GM23338 (cell line): ENCODE results near the gene CPEB3. TPM values are rescaled to one million over a fixed set of nuclear protein-coding genes. Genes with fewer than 3 reads are reported as not detected.
A peak's percentile ranks its signal among the peaks of the same experiment; 100 is the strongest.

ENCODE experiments used
- ATAC-seq: fragments of 200-7000 bp; cut with Tn5 transposase; 3 replicates; pipeline ENCODE4 v1.9.1; 2020
- DNase-seq: peaks from one replicate; pipeline ENCODE4 v3.0.0-alpha.2; 2015; ENCODE audit warnings: low spot score
- H2AFZ ChIP-seq: fragments of 200-600 bp; sonication (generic); 2 replicates; pipeline ENCODE4 v1.8.0; 2016; ENCODE audit warnings: antibody characterized with exemption, mild to moderate bottlenecking, moderate library complexity
- H3F3A ChIP-seq: fragments of 200-600 bp; sonication (generic); replicated peaks from 2 replicates; pipeline ENCODE4 v1.8.0; 2017; ENCODE audit warnings: antibody characterized with exemption, mixed run types, low read depth
- H3K27ac ChIP-seq: fragments of 200-600 bp; sonication (generic); 2 replicates; pipeline ENCODE4 v1.6.1; 2016; ENCODE audit warnings: low read depth
- H3K27me3 ChIP-seq: fragments of 200-600 bp; sonication (generic); 2 replicates; pipeline ENCODE4 v1.8.0; 2016; ENCODE audit warnings: mild to moderate bottlenecking, mixed run types, moderate library complexity; ENCODE audit not compliant: insufficient read depth
- H3K36me3 ChIP-seq: fragments of 200-600 bp; sonication (generic); 2 replicates; pipeline ENCODE4 v1.8.0; 2016; ENCODE audit warnings: mild to moderate bottlenecking; ENCODE audit not compliant: insufficient read depth
- H3K4me1 ChIP-seq: fragments of 200-600 bp; sonication (generic); 2 replicates; pipeline ENCODE4 v1.8.0; 2016; ENCODE audit warnings: mild to moderate bottlenecking, moderate library complexity; ENCODE audit not compliant: insufficient read depth
- H3K4me2 ChIP-seq: fragments of 200-600 bp; sonication (generic); 2 replicates; pipeline ENCODE4 v1.7.1; 2017; ENCODE audit warnings: mixed run types
- H3K4me3 ChIP-seq: fragments of 200-600 bp; sonication (generic); 2 replicates; pipeline ENCODE4 v1.6.1; 2016; ENCODE audit warnings: mixed run types
- H3K79me2 ChIP-seq: fragments of 200-600 bp; sonication (generic); replicated peaks from 2 replicates; pipeline ENCODE4 v1.8.0; 2017; ENCODE audit warnings: mild to moderate bottlenecking; ENCODE audit not compliant: insufficient read depth
- H3K9me2 ChIP-seq: fragments of 200-600 bp; sonication (generic); 2 replicates; pipeline ENCODE4 v1.8.0; 2017; ENCODE audit not compliant: insufficient read depth
- H4K20me1 ChIP-seq: fragments of 200-600 bp; sonication (generic); replicated peaks from 2 replicates; pipeline ENCODE4 v1.8.0; 2017; ENCODE audit warnings: mild to moderate bottlenecking; ENCODE audit not compliant: insufficient read depth
- H3K27ac Mint-ChIP-seq: 2 replicates; pipeline ENCODE4 v1.8.0; 2020; ENCODE audit warnings: inconsistent platforms, mild to moderate bottlenecking, moderate library complexity, mixed read lengths
- H3K27me3 Mint-ChIP-seq: 3 replicates; pipeline ENCODE4 v1.8.0; 2022; ENCODE audit warnings: low read depth, mild to moderate bottlenecking, moderate library complexity, mixed read lengths, inconsistent platforms; ENCODE audit not compliant: insufficient read depth, poor library complexity
- H3K36me3 Mint-ChIP-seq: 3 replicates; pipeline ENCODE4 v1.8.0; 2021; ENCODE audit warnings: low read depth, mild to moderate bottlenecking, inconsistent platforms, moderate library complexity, mixed read lengths
- H3K4me1 Mint-ChIP-seq: 3 replicates; pipeline ENCODE4 v1.8.0; 2020; ENCODE audit warnings: mild to moderate bottlenecking, inconsistent platforms, mixed read lengths
- H3K4me3 Mint-ChIP-seq: 3 replicates; pipeline ENCODE4 v1.8.0; 2021; ENCODE audit warnings: moderate library complexity, mild to moderate bottlenecking, inconsistent platforms, mixed read lengths
- H3K9me3 Mint-ChIP-seq: 3 replicates; pipeline ENCODE4 v1.8.0; 2020; ENCODE audit warnings: moderate library complexity, mild to moderate bottlenecking, inconsistent platforms, mixed read lengths
- EZH2 ChIP-seq: fragments of 200-600 bp; sonication (generic); IDR thresholded peaks from one replicate; pipeline ENCODE4 v1.8.0; 2017; ENCODE audit warnings: antibody characterized with exemption, mild to moderate bottlenecking, low read depth; ENCODE audit not compliant: unreplicated experiment
- EZH2phosphoT487 ChIP-seq: fragments of 200-600 bp; sonication (generic); IDR thresholded peaks from one replicate; pipeline ENCODE4 v1.8.1; 2018; ENCODE audit warnings: antibody characterized with exemption; ENCODE audit not compliant: unreplicated experiment
- JUNB ChIP-seq: IDR thresholded peaks from one replicate; pipeline ENCODE4 v1.6.1; 2016; ENCODE audit warnings: antibody characterized with exemption; ENCODE audit not compliant: unreplicated experiment
- POLR2AphosphoS5 ChIP-seq: IDR thresholded peaks from 2 replicates; pipeline ENCODE4 v1.6.1; 2016; ENCODE audit warnings: antibody characterized with exemption, low read depth
- ZNF114 ChIP-seq: fragments of 250-450 bp; sonication (Bioruptor Pico); IDR thresholded peaks from 2 replicates; pipeline ENCODE4 v1.5.0; 2020; ENCODE audit warnings: mild to moderate bottlenecking, moderate library complexity
- ZNF462 ChIP-seq: fragments of 250-450 bp; sonication (Bioruptor Pico); IDR thresholded peaks from 2 replicates; pipeline ENCODE4 v1.5.0; 2020; ENCODE audit warnings: mild to moderate bottlenecking, moderate library complexity
- polyA plus RNA-seq: library from polyadenylated mRNA; unstranded; fragments of >200 nt; fragmentation: Nextera tagmentation; extraction: Ambion mirVana; gene quantifications from 2 replicates; pipeline ENCODE4 v1.2.1, GENCODE V29; 2016
- total RNA-seq: library from RNA; depleted of rRNA; stranded (reverse); fragments of >200 nt; shearing (Covaris generic); gene quantifications from 2 replicates; pipeline ENCODE4 v1.2.3, GENCODE V29; 2014
- TF ChIP-seq, protein P1 (sequence below): IDR thresholded peaks from one replicate; pipeline ENCODE4 v1.6.1; 2018; ENCODE audit warnings: antibody characterized with exemption; ENCODE audit not compliant: unreplicated experiment

Gene CPEB3
- total and polyA plus RNA-seq, 2 experiments from 2014 or later: 0.74 to 1.9 TPM

DNA sequence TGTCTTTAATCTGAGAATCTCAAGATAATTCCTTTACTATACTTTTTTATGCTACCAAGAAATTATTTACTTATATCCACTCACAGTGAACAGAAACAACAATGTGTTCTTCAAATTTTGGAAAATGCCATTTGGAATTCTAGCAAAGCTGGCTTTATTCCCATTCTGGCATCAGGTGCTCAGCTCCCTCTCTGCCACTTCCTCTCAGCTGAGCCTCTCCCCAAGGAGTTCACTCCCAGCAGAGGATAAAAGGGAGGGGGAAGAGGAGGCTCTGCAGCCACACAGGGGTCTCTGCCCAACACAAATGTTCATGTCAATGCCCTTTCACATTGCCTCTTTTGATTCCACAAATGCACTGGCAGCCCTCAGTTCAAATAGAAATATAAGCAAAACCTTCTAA, 116.9 kb downstream of the CPEB3 start:
- no peaks in the 10 kb centered on the region for H3K79me2 ChIP-seq
- Mint-ChIP-seq H3K9me3 (no peaks in the 10 kb centered on the region), H3K36me3 (no peaks in the 10 kb centered on the region), H3K27ac (no peak overlapping the region), H3K4me1 (no peaks in the 10 kb centered on the region), H3K4me3 (no peak overlapping the region), H3K27me3 (no peaks in the 10 kb centered on the region)
- DNase-seq: peak; percentile 11
- no peaks in the 10 kb centered on the region for H3K36me3 ChIP-seq
- no peaks in the 10 kb centered on the region for H3K9me2 ChIP-seq
- H3K4me3 ChIP-seq: no peak overlapping the region
- H2AFZ ChIP-seq: no peak overlapping the region
- H3F3A ChIP-seq: no peaks in the 10 kb centered on the region
- TF ChIP-seq EZH2phosphoT487 (no peak), ZNF462 (CRISPR knock-in tag) (no peak), POLR2AphosphoS5 (no peak), ZNF114 (CRISPR knock-in tag) (no peak), EZH2 (no peak), JUNB (no peak)
- TF ChIP-seq, protein P1, sequence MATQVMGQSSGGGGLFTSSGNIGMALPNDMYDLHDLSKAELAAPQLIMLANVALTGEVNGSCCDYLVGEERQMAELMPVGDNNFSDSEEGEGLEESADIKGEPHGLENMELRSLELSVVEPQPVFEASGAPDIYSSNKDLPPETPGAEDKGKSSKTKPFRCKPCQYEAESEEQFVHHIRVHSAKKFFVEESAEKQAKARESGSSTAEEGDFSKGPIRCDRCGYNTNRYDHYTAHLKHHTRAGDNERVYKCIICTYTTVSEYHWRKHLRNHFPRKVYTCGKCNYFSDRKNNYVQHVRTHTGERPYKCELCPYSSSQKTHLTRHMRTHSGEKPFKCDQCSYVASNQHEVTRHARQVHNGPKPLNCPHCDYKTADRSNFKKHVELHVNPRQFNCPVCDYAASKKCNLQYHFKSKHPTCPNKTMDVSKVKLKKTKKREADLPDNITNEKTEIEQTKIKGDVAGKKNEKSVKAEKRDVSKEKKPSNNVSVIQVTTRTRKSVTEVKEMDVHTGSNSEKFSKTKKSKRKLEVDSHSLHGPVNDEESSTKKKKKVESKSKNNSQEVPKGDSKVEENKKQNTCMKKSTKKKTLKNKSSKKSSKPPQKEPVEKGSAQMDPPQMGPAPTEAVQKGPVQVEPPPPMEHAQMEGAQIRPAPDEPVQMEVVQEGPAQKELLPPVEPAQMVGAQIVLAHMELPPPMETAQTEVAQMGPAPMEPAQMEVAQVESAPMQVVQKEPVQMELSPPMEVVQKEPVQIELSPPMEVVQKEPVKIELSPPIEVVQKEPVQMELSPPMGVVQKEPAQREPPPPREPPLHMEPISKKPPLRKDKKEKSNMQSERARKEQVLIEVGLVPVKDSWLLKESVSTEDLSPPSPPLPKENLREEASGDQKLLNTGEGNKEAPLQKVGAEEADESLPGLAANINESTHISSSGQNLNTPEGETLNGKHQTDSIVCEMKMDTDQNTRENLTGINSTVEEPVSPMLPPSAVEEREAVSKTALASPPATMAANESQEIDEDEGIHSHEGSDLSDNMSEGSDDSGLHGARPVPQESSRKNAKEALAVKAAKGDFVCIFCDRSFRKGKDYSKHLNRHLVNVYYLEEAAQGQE: no peak
- H4K20me1 ChIP-seq: no peaks in the 10 kb centered on the region
- no peaks in the 10 kb centered on the region for H3K4me1 ChIP-seq
- no peaks in the 10 kb centered on the region for H3K27me3 ChIP-seq
- no peak overlapping the region for H3K27ac ChIP-seq
- no peak overlapping the region for H3K4me2 ChIP-seq
- peak; percentile 60 for ATAC-seq
